H9 (cell line): ENCODE measurements around the gene NCMAP. TPM values are rescaled to one million over a fixed set of nuclear protein-coding genes. Genes with fewer than 3 reads are reported as not detected.
A peak's percentile ranks its signal among the peaks of the same experiment; 100 is the strongest.
"Not testable (repeated sequence)": the region's sequence is repeated elsewhere in the genome, so short reads cannot be mapped to it uniquely, and the experiment has no call there.

Experiments
- DNase-seq: peaks from one replicate; pipeline ENCODE4 v3.0.0-alpha.2; 2017
- H2AFZ ChIP-seq: one replicate; pipeline ENCODE4 v1.6.1; 2013; ENCODE audit warnings: mild to moderate bottlenecking, low read length, control low read depth, moderate library complexity
- H2AK5ac ChIP-seq: 2 replicates; pipeline ENCODE4 v1.6.1; 2013; ENCODE audit warnings: low read length, control low read depth, mixed read lengths; ENCODE audit not compliant: insufficient read length
- H2BK120ac ChIP-seq: one replicate; pipeline ENCODE4 v1.6.1; 2013; ENCODE audit warnings: low read depth, mild to moderate bottlenecking, low read length, control low read depth, inconsistent platforms; ENCODE audit not compliant: poor library complexity, severe bottlenecking
- H2BK12ac ChIP-seq: 2 replicates; pipeline ENCODE4 v1.6.1; 2013; ENCODE audit warnings: low read length, control low read depth, mixed read lengths, low read depth; ENCODE audit not compliant: insufficient read length
- H2BK15ac ChIP-seq: 2 replicates; pipeline ENCODE4 v1.6.1; 2013; ENCODE audit warnings: low read depth, low read length, control low read depth
- H2BK20ac ChIP-seq: one replicate; pipeline ENCODE4 v1.6.1; 2013; ENCODE audit warnings: low read depth, mild to moderate bottlenecking, low read length, control low read depth, inconsistent platforms; ENCODE audit not compliant: poor library complexity, severe bottlenecking
- H2BK5ac ChIP-seq: 2 replicates; pipeline ENCODE4 v1.6.1; 2013; ENCODE audit warnings: low read length, control low read depth, mixed read lengths; ENCODE audit not compliant: insufficient read length
- H3K14ac ChIP-seq: 2 replicates; pipeline ENCODE4 v1.6.1; 2013; ENCODE audit warnings: low read length, control low read depth; ENCODE audit not compliant: insufficient read depth
- H3K18ac ChIP-seq: 2 replicates; pipeline ENCODE4 v1.6.1; 2013; ENCODE audit warnings: low read depth, mild to moderate bottlenecking, mixed read lengths, low read length, control low read depth; ENCODE audit not compliant: insufficient read length
- H3K23ac ChIP-seq: 2 replicates; pipeline ENCODE4 v1.6.1; 2013; ENCODE audit warnings: low read length, control low read depth, mixed read lengths, low read depth; ENCODE audit not compliant: insufficient read length
- H3K23me2 ChIP-seq: 2 replicates; pipeline ENCODE4 v1.6.1; 2013; ENCODE audit warnings: low read depth, mild to moderate bottlenecking, mixed read lengths, low read length, control low read depth; ENCODE audit not compliant: insufficient read length, poor library complexity, severe bottlenecking
- H3K27ac ChIP-seq: 2 replicates; pipeline ENCODE4 v1.5.1; 2013; ENCODE audit warnings: low read length, control low read depth, mixed read lengths, low read depth; ENCODE audit not compliant: insufficient read length
- H3K27me3 ChIP-seq: 2 replicates; pipeline ENCODE4 v1.6.1; 2013; ENCODE audit warnings: low read length, control low read depth, inconsistent platforms; ENCODE audit not compliant: insufficient read depth
- H3K4ac ChIP-seq: 2 replicates; pipeline ENCODE4 v1.6.1; 2013; ENCODE audit warnings: low read depth, mild to moderate bottlenecking, control low read depth, inconsistent platforms, low read length, moderate library complexity
- H3K4me1 ChIP-seq: 2 replicates; pipeline ENCODE4 v1.6.1; 2013; ENCODE audit warnings: low read length, control low read depth, inconsistent platforms; ENCODE audit not compliant: insufficient read depth
- H3K4me2 ChIP-seq: 2 replicates; pipeline ENCODE4 v1.6.1; 2013; ENCODE audit warnings: low read length, control low read depth, mixed read lengths; ENCODE audit not compliant: insufficient read length, insufficient read depth
- H3K56ac ChIP-seq: 2 replicates; pipeline ENCODE4 v1.6.1; 2013; ENCODE audit warnings: low read depth, mild to moderate bottlenecking, mixed read lengths, low read length, control low read depth; ENCODE audit not compliant: insufficient read length
- H3K79me1 ChIP-seq: 2 replicates; pipeline ENCODE4 v1.6.1; 2013; ENCODE audit warnings: low read depth, mild to moderate bottlenecking, moderate library complexity, low read length, control low read depth, inconsistent platforms; ENCODE audit not compliant: insufficient read depth, poor library complexity, severe bottlenecking
- H3K79me2 ChIP-seq: 2 replicates; pipeline ENCODE4 v1.6.1; 2013; ENCODE audit warnings: low read length, control low read depth, inconsistent platforms; ENCODE audit not compliant: insufficient read depth
- H3K9ac ChIP-seq: 2 replicates; pipeline ENCODE4 v1.6.1; 2013; ENCODE audit warnings: low read length, control low read depth, mixed read lengths; ENCODE audit not compliant: insufficient read length; ENCODE audit errors: extremely low read depth
- H3K9me3 ChIP-seq: one replicate; pipeline ENCODE4 v1.6.1; 2013; ENCODE audit warnings: low read depth, low read length, inconsistent platforms; ENCODE audit not compliant: control insufficient read depth
- H3T11ph ChIP-seq: one replicate; pipeline ENCODE4 v1.6.1; 2013; ENCODE audit warnings: mild to moderate bottlenecking, low read length, control low read depth, inconsistent platforms
- H4K20me1 ChIP-seq: one replicate; pipeline ENCODE4 v1.6.1; 2013; ENCODE audit not compliant: control insufficient read depth, insufficient read length, insufficient read depth
- H4K5ac ChIP-seq: 2 replicates; pipeline ENCODE4 v1.6.1; 2013; ENCODE audit warnings: low read depth, mild to moderate bottlenecking, mixed read lengths, low read length, control low read depth; ENCODE audit not compliant: insufficient read length
- H4K8ac ChIP-seq: replicated peaks from 2 replicates; pipeline ENCODE4 v1.6.1; 2013; ENCODE audit warnings: low read length, control low read depth, mixed read lengths, low read depth; ENCODE audit not compliant: insufficient read length
- H4K91ac ChIP-seq: 2 replicates; pipeline ENCODE4 v1.6.1; 2013; ENCODE audit warnings: low read depth, mild to moderate bottlenecking, moderate library complexity, mixed read lengths, low read length, control low read depth; ENCODE audit not compliant: insufficient read length
- H3K27ac Mint-ChIP-seq, 3 experiments: 2 replicates in 2 of 3; 3 replicates in 1 of 3; pipeline ENCODE4 v1.8.0; 2020 to 2021; ENCODE audit warnings: mixed read lengths in 3 of 3, mild to moderate bottlenecking in 1 of 3, moderate library complexity in 1 of 3
- H3K27me3 Mint-ChIP-seq: 2 replicates; pipeline ENCODE4 v1.8.0; 2021; ENCODE audit warnings: low read depth, mild to moderate bottlenecking, moderate library complexity, mixed read lengths
- H3K36me3 Mint-ChIP-seq, 3 experiments: 2 replicates in 2 of 3; 3 replicates in 1 of 3; pipeline ENCODE4 v1.8.0; 2020 to 2021; ENCODE audit warnings: low read depth in 3 of 3, mixed read lengths in 3 of 3; ENCODE audit not compliant: insufficient read depth in 1 of 3
- H3K4me1 Mint-ChIP-seq, 2 experiments: 2 replicates each; pipeline ENCODE4 v1.8.0; 2020; ENCODE audit warnings: mixed read lengths in 2 of 2
- H3K4me3 Mint-ChIP-seq, 2 experiments: 2 replicates in 1 of 2; 3 replicates in 1 of 2; pipeline ENCODE4 v1.8.0; 2020 to 2021; ENCODE audit warnings: mild to moderate bottlenecking in 2 of 2, mixed read lengths in 2 of 2, moderate library complexity in 1 of 2
- H3K9me3 Mint-ChIP-seq, 2 experiments: 2 replicates in 1 of 2; 3 replicates in 1 of 2; pipeline ENCODE4 v1.8.0; 2020; ENCODE audit warnings: mild to moderate bottlenecking in 2 of 2, mixed read lengths in 2 of 2, moderate library complexity in 1 of 2
- CTCF ChIP-seq: fragments of 200-600 bp; sonication (generic); conservative IDR thresholded peaks from 3 replicates; pipeline ENCODE4 v1.8.0; 2021; ENCODE audit warnings: antibody characterized with exemption, mild to moderate bottlenecking
- WGBS: extraction: QIAGEN DNeasy Blood & Tissue Kit; methylation state at CpG from one replicate; pipeline ENCODE4 v1.1.7; 2013; ENCODE audit warnings: missing lambda C conversion rate, low lambda C conversion rate, mixed read lengths; ENCODE audit not compliant: insufficient read length; ENCODE audit errors: extremely low coverage; 5-methylcytosine and 5-hydroxymethylcytosine counted together
- total RNA-seq: library from RNA; stranded (reverse); gene quantifications from 2 replicates; pipeline ENCODE4 v1.2.1, GENCODE V29; 2021

Gene NCMAP
- total RNA-seq, 1 experiment from 2014 or later: 0.35 TPM

- H2BK15ac ChIP-seq: no peak overlapping the region
- H3T11ph ChIP-seq: no peak overlapping the region
- no peaks in the 10 kb centered on the region for H3K27me3 Mint-ChIP-seq
- no peaks in the 10 kb centered on the region for H3K79me2 ChIP-seq
- no peak overlapping the region for H4K5ac ChIP-seq
- H3K27ac ChIP-seq: no peak overlapping the region
- no peak overlapping the region for H2BK20ac ChIP-seq
- no peak overlapping the region for H4K8ac ChIP-seq
- TF ChIP-seq CTCF: no peak
- H3K27ac Mint-ChIP-seq: no peak overlapping the region
- no peak overlapping the region for H3K23ac ChIP-seq
- DNase-seq: no peak
- no peak overlapping the region for H3K9ac ChIP-seq
- no peak overlapping the region for H2BK120ac ChIP-seq
- no peaks in the 10 kb centered on the region for H3K27me3 ChIP-seq
- H3K9me3 ChIP-seq: no peaks in the 10 kb centered on the region
- no peak overlapping the region for H3K4me3 Mint-ChIP-seq
- no peak overlapping the region for H3K4ac ChIP-seq
- H3K56ac ChIP-seq: no peak overlapping the region
- H2BK12ac ChIP-seq: no peak overlapping the region
- peaks cover 0 to 4% (median 4%) of the 10 kb centered on the region in 3 experiments; a peak in 2 of 7 replicates for H3K36me3 Mint-ChIP-seq
- no peak overlapping the region for H2AK5ac ChIP-seq
- H3K14ac ChIP-seq: no peak overlapping the region
- WGBS: no CpG with 5 or more reads among the region's 5 CpGs
- no peak overlapping the region for H3K18ac ChIP-seq
- H3K4me1 ChIP-seq: no peaks in the 10 kb centered on the region
- H2AFZ ChIP-seq: no peak overlapping the region
- H3K79me1 ChIP-seq: no peaks in the 10 kb centered on the region
- H4K20me1 ChIP-seq: no peaks in the 10 kb centered on the region
- H4K91ac ChIP-seq: no peak overlapping the region
- H3K4me2 ChIP-seq: no peak overlapping the region
- H2BK5ac ChIP-seq: no peak overlapping the region
- H3K23me2 ChIP-seq: no peaks in the 10 kb centered on the region
- peaks cover 4 to 12% of the 10 kb centered on the region in 2 experiments; a peak in 3 of 4 replicates for H3K4me1 Mint-ChIP-seq
- no peaks in the 10 kb centered on the region for H3K9me3 Mint-ChIP-seq
These were observed 40.9 kb upstream of the NCMAP start for GRCh38 chr1:24514946-24515345.

GRCh38 chr1:24515671-24516209 is 40.1 kb upstream of the NCMAP start:
- not testable (repeated sequence) for H2BK15ac ChIP-seq, H3K18ac ChIP-seq, H3K56ac ChIP-seq, H3K23ac ChIP-seq, H4K5ac ChIP-seq, H2AK5ac ChIP-seq, H3K4me3 Mint-ChIP-seq, H3K9me3 ChIP-seq, H3K14ac ChIP-seq, H3K4me2 ChIP-seq, H3T11ph ChIP-seq, H3K9ac ChIP-seq, DNase-seq, H2BK5ac ChIP-seq, H3K27me3 ChIP-seq, H2BK120ac ChIP-seq, H3K9me3 Mint-ChIP-seq, H2BK20ac ChIP-seq, H3K79me2 ChIP-seq, H3K27ac ChIP-seq, H3K23me2 ChIP-seq, H3K4me1 ChIP-seq, H3K4me1 Mint-ChIP-seq, H2BK12ac ChIP-seq, H3K4ac ChIP-seq, H4K20me1 ChIP-seq, H4K8ac ChIP-seq, H4K91ac ChIP-seq, H2AFZ ChIP-seq, H3K27me3 Mint-ChIP-seq, H3K36me3 Mint-ChIP-seq, H3K79me1 ChIP-seq
- WGBS: no CpG with 5 or more reads among the region's 14 CpGs
- peak overlapping the region; percentile 18 to 37 (median 27); a peak in 4 of 7 replicates for H3K27ac Mint-ChIP-seq
